HEK293T (cell line): ENCODE results near the gene PLEKHG2.

Experiments used
- CTCF ChIA-PET: fragments of 350-600 bp; formaldehyde crosslinking; extraction: SDS; loops from one replicate; lab custom pipeline; 2021; ENCODE audit warnings: antibody characterized with exemption, inconsistent platforms; lab: Yijun Ruan, JAX
- POLR2A ChIA-PET: fragments of 350-600 bp; formaldehyde crosslinking; extraction: SDS; loops from one replicate; lab custom pipeline; 2020; ENCODE audit warnings: antibody characterized with exemption, inconsistent platforms; lab: Yijun Ruan, JAX
- DNase-seq: peaks from one replicate; pipeline ENCODE4 v3.0.0; 2012; ENCODE audit warnings: mixed read lengths; ENCODE audit errors: extremely low spot score
- ARNT ChIP-seq: fragments of 450-650 bp; IDR thresholded peaks from 2 replicates; pipeline ENCODE4 v1.6.1; 2017; ENCODE audit warnings: mild to moderate bottlenecking
- BHLHE40 ChIP-seq: fragments of 450-650 bp; IDR thresholded peaks from 2 replicates; pipeline ENCODE4 v1.6.1; 2016; ENCODE audit warnings: mild to moderate bottlenecking, moderate library complexity, borderline replicate concordance
- CTBP1 ChIP-seq: fragments of 450-650 bp; IDR thresholded peaks from 2 replicates; pipeline ENCODE4 v1.6.1; 2016; ENCODE audit warnings: borderline replicate concordance
- ELF4 ChIP-seq: fragments of 450-650 bp; IDR thresholded peaks from 2 replicates; pipeline ENCODE4 v1.6.1; 2017; ENCODE audit warnings: antibody characterized with exemption
- FOXA1 ChIP-seq: fragments of 450-650 bp; IDR thresholded peaks from 2 replicates; pipeline ENCODE4 v1.6.1; 2016; ENCODE audit warnings: mild to moderate bottlenecking
- FOXK2 ChIP-seq: fragments of 450-650 bp; IDR thresholded peaks from 2 replicates; pipeline ENCODE4 v1.6.1; 2016; ENCODE audit warnings: mild to moderate bottlenecking
- FOXM1 ChIP-seq: fragments of 450-650 bp; IDR thresholded peaks from 2 replicates; pipeline ENCODE4 v1.6.1; 2017; ENCODE audit warnings: mild to moderate bottlenecking, borderline replicate concordance
- HDGF ChIP-seq: fragments of 450-650 bp; IDR thresholded peaks from 2 replicates; pipeline ENCODE4 v1.6.1; 2017; ENCODE audit warnings: antibody characterized with exemption, borderline replicate concordance
- L3MBTL2 ChIP-seq: fragments of 450-650 bp; conservative IDR thresholded peaks from 2 replicates; pipeline ENCODE4 v1.6.1; 2016; ENCODE audit warnings: mild to moderate bottlenecking
- LEF1 ChIP-seq: fragments of 450-650 bp; IDR thresholded peaks from 2 replicates; pipeline ENCODE4 v1.6.1; 2017; ENCODE audit warnings: mild to moderate bottlenecking, borderline replicate concordance
- NFRKB ChIP-seq: fragments of 450-650 bp; IDR thresholded peaks from 2 replicates; pipeline ENCODE4 v1.6.1; 2016; ENCODE audit warnings: mild to moderate bottlenecking, moderate library complexity
- PKNOX1 ChIP-seq: fragments of 450-650 bp; IDR thresholded peaks from 2 replicates; pipeline ENCODE4 v1.6.1; 2016
- SP1 ChIP-seq: fragments of 450-650 bp; IDR thresholded peaks from 2 replicates; pipeline ENCODE4 v1.6.1; 2017
- SUZ12 ChIP-seq: fragments of 450-650 bp; IDR thresholded peaks from 2 replicates; pipeline ENCODE4 v1.6.1; 2016; ENCODE audit warnings: mild to moderate bottlenecking
- TARDBP ChIP-seq: fragments of 450-650 bp; IDR thresholded peaks from 2 replicates; pipeline ENCODE4 v1.6.1; 2016
- ZNF384 ChIP-seq: fragments of 450-650 bp; IDR thresholded peaks from 2 replicates; pipeline ENCODE4 v1.6.1; 2016

The PLEKHG2 gene

GRCh38 chr19:39465956-39466747 is 53.7 kb downstream of the PLEKHG2 start:
- TF ChIP-seq FOXM1: no peak
- CTCF ChIA-PET: interaction anchor here (0.5 to 0.7 kb wide), 2 partner anchors 8 to 21 kb away, joined by 3 to 6 read pairs; partner anchors contain the start of gene SUPT5H
- POLR2A ChIA-PET: interaction anchor here (1.2 kb wide), 1 partner anchor 30 kb away, joined by 4 read pairs; the partner anchor contains the start of gene RPS16
- DNase-seq: no peak

GRCh38 chr19:39467941-39468340 is 55.5 kb downstream of the PLEKHG2 start:
- no peak for DNase-seq
- CTCF ChIA-PET: no interaction called here
- no peak for TF ChIP-seq SUZ12
- TF ChIP-seq L3MBTL2: no peak
- no peak for TF ChIP-seq FOXA1
- no peak for TF ChIP-seq ARNT
- TF ChIP-seq HDGF: no peak
- TF ChIP-seq FOXK2: no peak
- TF ChIP-seq NFRKB: no peak
- TF ChIP-seq FOXM1: no peak
- TF ChIP-seq CTBP1: no peak
- no peak for TF ChIP-seq SP1
- TF ChIP-seq ZNF384: no peak
- TF ChIP-seq BHLHE40: no peak
- no peak for TF ChIP-seq PKNOX1
- TF ChIP-seq ELF4: no peak
- POLR2A ChIA-PET: interaction anchor here (2.1 to 2.4 kb wide), 2 partner anchors 13 to 32 kb away, joined by 7 read pairs; partner anchors contain the start of genes RPS16 and TIMM50

DNA sequence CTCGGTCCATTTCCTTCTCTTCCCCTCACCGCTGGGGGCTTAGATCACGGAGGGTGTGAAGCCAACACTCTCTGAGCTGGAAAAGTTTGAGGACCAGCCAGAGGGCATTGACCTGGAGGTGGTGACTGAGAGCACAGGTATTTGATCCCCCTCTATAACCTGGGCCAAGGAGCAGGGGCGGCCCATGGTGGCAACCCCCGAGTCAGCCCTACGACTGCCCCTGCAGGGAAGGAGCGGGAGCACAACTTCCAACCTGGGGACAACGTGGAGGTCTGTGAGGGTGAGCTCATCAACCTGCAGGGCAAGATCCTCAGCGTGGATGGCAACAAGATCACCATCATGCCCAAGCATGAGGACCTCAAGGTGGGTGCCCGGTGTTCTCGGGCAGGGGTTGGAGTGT is 56.6 kb downstream of the PLEKHG2 start:
- TF ChIP-seq TARDBP (no peak), NFRKB (no peak), FOXM1 (no peak), L3MBTL2 (no peak), ARNT (no peak), SUZ12 (no peak), FOXA1 (no peak), HDGF (no peak), CTBP1 (no peak), SP1 (no peak), FOXK2 (no peak), BHLHE40 (no peak), LEF1 (no peak), PKNOX1 (no peak), ELF4 (no peak), ZNF384 (no peak)
- DNase-seq: no peak
- POLR2A ChIA-PET: interaction anchor here (2.1 to 2.4 kb wide), 2 partner anchors 12 to 33 kb away, joined by 7 read pairs; partner anchors contain the start of genes RPS16 and TIMM50
- CTCF ChIA-PET: no interaction called here

DNA sequence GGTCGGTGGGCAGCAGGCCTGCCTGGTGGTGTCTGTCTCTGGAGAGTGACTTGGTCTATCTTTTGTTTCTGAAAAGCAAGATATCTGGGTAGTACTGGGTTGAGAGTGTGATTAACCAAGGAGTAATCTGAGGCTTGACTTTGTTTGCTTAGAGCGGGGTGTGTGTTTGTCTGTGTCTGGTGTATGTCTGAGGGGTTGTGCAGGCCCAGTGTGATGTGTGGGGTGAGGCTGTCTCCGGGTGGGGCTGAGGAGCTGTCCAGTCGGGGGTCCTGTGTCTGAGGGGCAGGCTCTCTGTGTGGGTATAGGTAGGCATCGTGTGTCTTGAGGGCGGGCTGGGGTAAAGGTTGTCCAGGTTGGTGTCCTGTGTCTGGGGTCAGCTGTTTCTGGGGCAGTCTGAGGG is 57.1 kb downstream of the PLEKHG2 start:
- TF ChIP-seq HDGF: no peak
- TF ChIP-seq FOXK2: no peak
- TF ChIP-seq ELF4: no peak
- TF ChIP-seq LEF1: no peak
- no peak for TF ChIP-seq CTBP1
- TF ChIP-seq FOXA1: no peak
- TF ChIP-seq ZNF384: no peak
- no peak for TF ChIP-seq BHLHE40
- no peak for TF ChIP-seq ARNT
- no peak for TF ChIP-seq L3MBTL2
- TF ChIP-seq NFRKB: no peak
- no peak for TF ChIP-seq SUZ12
- no peak for TF ChIP-seq FOXM1
- TF ChIP-seq PKNOX1: no peak
- no peak for TF ChIP-seq TARDBP
- no peak for TF ChIP-seq SP1
- no peak for DNase-seq
- CTCF ChIA-PET: no interaction called here
- POLR2A ChIA-PET: interaction anchor here (2.1 kb wide), 1 partner anchor 34 kb away, joined by 7 read pairs; the partner anchor contains the start of gene RPS16

- TF ChIP-seq ARNT (no peak), ELF4 (no peak), SP1 (no peak), PKNOX1 (no peak)
- POLR2A ChIA-PET: interaction anchor here (1.6 kb wide), 1 partner anchor 35 kb away, joined by 10 read pairs; the partner anchor contains the start of gene RPS16
- no peak for DNase-seq
- CTCF ChIA-PET: no interaction called here
These were observed 58.4 kb downstream of the PLEKHG2 start for GRCh38 chr19:39470724-39471339.
